Stimulated activated naive CD8-positive, alpha-beta T cell treated with anti-CD3 and anti-CD28 coated beads, Interleukin-15, Interleukin-2, amounts not matched to agents 100 ng/mL and 50 ng/mL, for 24 hours (primary cell): Measurements from ENCODE around the gene PHTF1.
"Not testable (repeated sequence)": the region's sequence is repeated elsewhere in the genome, so short reads cannot be mapped to it uniquely, and the experiment has no call there.

ENCODE experiments used
- H3K27ac Mint-ChIP-seq: one replicate; pipeline ENCODE4 v1.8.0; 2021; ENCODE audit warnings: mild to moderate bottlenecking, mixed read lengths
- H3K27me3 Mint-ChIP-seq: one replicate; pipeline ENCODE4 v1.8.0; 2021; ENCODE audit warnings: mixed read lengths
- H3K36me3 Mint-ChIP-seq: one replicate; pipeline ENCODE4 v1.8.0; 2021; ENCODE audit warnings: low read depth, mixed read lengths
- H3K4me1 Mint-ChIP-seq: one replicate; pipeline ENCODE4 v1.8.0; 2021; ENCODE audit warnings: low read depth, mixed read lengths
- H3K4me3 Mint-ChIP-seq: one replicate; pipeline ENCODE4 v1.8.0; 2021; ENCODE audit warnings: mild to moderate bottlenecking, mixed read lengths
- H3K9me3 Mint-ChIP-seq: one replicate; pipeline ENCODE4 v1.8.0; 2021; ENCODE audit warnings: mixed read lengths

PHTF1 gene

DNA sequence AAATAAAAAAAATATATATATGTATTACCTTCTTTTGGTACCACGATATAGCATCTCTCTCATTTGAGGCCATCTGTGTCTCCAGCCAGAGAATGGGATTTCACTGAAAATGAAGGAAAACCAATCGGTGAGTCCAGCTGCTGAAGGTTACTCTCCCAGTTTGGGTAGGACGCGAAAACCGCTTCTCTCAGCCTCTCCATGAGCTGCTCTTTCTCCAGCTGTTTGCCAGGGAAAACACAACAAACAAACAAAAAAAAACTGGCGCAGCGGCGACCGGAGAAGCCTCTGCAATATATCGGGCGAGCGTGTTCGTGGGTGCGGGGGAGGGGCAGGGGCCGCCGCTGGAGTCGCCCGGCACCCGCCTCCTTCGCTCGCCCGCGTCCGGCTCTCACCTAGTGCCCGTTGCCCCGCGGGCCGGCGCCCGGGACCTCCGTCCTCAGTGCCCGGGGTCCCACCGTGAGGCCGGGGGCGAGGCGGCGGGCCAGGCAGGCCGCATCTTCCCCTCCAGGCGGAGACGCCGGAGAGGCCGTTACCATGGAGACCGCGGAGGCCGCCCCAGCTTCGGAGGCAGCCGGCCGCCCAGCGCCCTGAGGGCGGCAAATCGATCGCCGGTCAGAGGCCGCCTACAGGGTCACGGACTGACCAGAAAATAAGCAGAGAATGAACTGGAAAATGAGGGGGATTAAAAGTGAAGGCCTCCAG is 504 bp downstream of the PHTF1 start:
- Mint-ChIP-seq H3K27me3 (no peaks in the 10 kb centered on the region), H3K4me3 (peak overlapping the region; percentile 92), H3K4me1 (peaks cover 29% of the 10 kb centered on the region), H3K27ac (peak overlapping the region; percentile 98), H3K9me3 (no peaks in the 10 kb centered on the region), H3K36me3 (peaks cover 37% of the 10 kb centered on the region)

- H3K36me3 Mint-ChIP-seq, result peaks cover 30% of the 10 kb centered on the region
- H3K27ac Mint-ChIP-seq, result no peak overlapping the region
- no peaks in the 10 kb centered on the region for H3K9me3 Mint-ChIP-seq
- H3K4me1 Mint-ChIP-seq, result peaks cover 34% of the 10 kb centered on the region
- no peaks in the 10 kb centered on the region for H3K27me3 Mint-ChIP-seq
- H3K4me3 Mint-ChIP-seq, result no peak overlapping the region
Measured at GRCh38 chr1:113756461-113756860, 2.8 kb downstream of the PHTF1 start.

- Mint-ChIP-seq H3K4me1 (peaks cover 28% of the 10 kb centered on the region), H3K36me3 (peaks cover 30% of the 10 kb centered on the region)
- not testable (repeated sequence) for H3K27me3 Mint-ChIP-seq, H3K27ac Mint-ChIP-seq, H3K4me3 Mint-ChIP-seq, H3K9me3 Mint-ChIP-seq
Measured at GRCh38 chr1:113753333-113753732, 6.0 kb downstream of the PHTF1 start.

- Mint-ChIP-seq H3K27me3 (no peaks in the 10 kb centered on the region), H3K4me1 (peaks cover 18% of the 10 kb centered on the region), H3K27ac (no peak overlapping the region), H3K36me3 (peaks cover 20% of the 10 kb centered on the region), H3K9me3 (no peaks in the 10 kb centered on the region), H3K4me3 (no peak overlapping the region)
Measured at GRCh38 chr1:113751516-113751915, 7.8 kb downstream of the PHTF1 start.

- Mint-ChIP-seq H3K36me3 (peaks cover 16% of the 10 kb centered on the region), H3K4me1 (peaks cover 14% of the 10 kb centered on the region), H3K9me3 (no peaks in the 10 kb centered on the region), H3K27ac (no peak overlapping the region), H3K27me3 (no peaks in the 10 kb centered on the region), H3K4me3 (no peak overlapping the region)
Measured at GRCh38 chr1:113751114-113751513, 8.2 kb downstream of the PHTF1 start.

GRCh38 chr1:113749402-113749801 is 9.9 kb downstream of the PHTF1 start:
- Mint-ChIP-seq H3K9me3 (no peaks in the 10 kb centered on the region), H3K27me3 (no peaks in the 10 kb centered on the region), H3K4me3 (no peak overlapping the region), H3K36me3 (peaks cover 7% of the 10 kb centered on the region), H3K4me1 (peaks cover 7% of the 10 kb centered on the region), H3K27ac (no peak overlapping the region)

GRCh38 chr1:113747376-113747775 is 11.9 kb downstream of the PHTF1 start:
- no peaks in the 10 kb centered on the region for H3K36me3 Mint-ChIP-seq
- H3K27me3 Mint-ChIP-seq, result no peaks in the 10 kb centered on the region
- no peak overlapping the region for H3K4me3 Mint-ChIP-seq
- no peak overlapping the region for H3K27ac Mint-ChIP-seq
- peaks cover 7% of the 10 kb centered on the region for H3K4me1 Mint-ChIP-seq
- H3K9me3 Mint-ChIP-seq, result no peaks in the 10 kb centered on the region

DNA sequence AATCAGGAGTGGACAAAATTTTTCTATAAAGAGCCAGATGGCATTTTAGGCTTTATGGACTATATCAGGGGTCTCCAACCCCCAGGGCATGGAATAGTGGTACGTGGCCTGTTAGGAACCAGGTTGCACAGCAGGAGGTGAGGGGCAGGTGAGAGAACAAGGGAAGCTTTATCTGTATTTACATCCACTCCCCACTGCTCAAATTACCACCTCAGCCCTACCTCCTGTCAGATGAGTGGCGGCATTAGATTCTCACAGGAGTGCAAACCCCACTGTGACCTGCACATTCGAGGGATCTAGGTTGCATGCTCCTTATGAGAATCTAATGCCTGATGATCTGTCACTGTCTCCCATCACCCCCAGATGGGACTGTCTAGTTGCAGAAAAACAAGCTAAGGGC is 13.9 kb downstream of the PHTF1 start:
- no peaks in the 10 kb centered on the region for H3K27me3 Mint-ChIP-seq
- H3K36me3 Mint-ChIP-seq, result peaks cover 7% of the 10 kb centered on the region
- H3K4me1 Mint-ChIP-seq, result no peaks in the 10 kb centered on the region
- no peak overlapping the region for H3K27ac Mint-ChIP-seq
- no peaks in the 10 kb centered on the region for H3K9me3 Mint-ChIP-seq
- no peak overlapping the region for H3K4me3 Mint-ChIP-seq

DNA sequence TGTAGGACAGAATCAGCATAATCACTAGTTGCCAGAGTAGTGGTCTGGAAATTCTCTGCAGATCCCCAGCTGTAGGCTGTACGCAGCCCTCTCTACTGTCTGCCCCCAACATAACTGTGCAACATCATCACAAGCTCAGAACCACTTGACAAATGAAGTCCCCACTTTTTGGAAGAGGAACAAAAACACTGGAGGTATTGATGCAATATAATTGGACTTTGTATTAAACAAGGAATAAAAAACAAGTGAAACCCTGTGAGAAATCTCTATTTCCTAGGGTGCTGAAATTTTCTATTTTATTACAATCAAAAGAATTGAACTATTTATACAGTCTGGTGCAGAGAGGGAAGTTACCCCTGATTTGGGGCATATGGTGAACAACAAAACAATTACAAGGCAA is 15.2 kb downstream of the PHTF1 start:
- peaks cover 7% of the 10 kb centered on the region for H3K36me3 Mint-ChIP-seq
- no peak overlapping the region for H3K27ac Mint-ChIP-seq
- no peak overlapping the region for H3K4me3 Mint-ChIP-seq
- no peaks in the 10 kb centered on the region for H3K9me3 Mint-ChIP-seq
- H3K4me1 Mint-ChIP-seq, result no peaks in the 10 kb centered on the region
- H3K27me3 Mint-ChIP-seq, result no peaks in the 10 kb centered on the region

GRCh38 chr1:113742515-113742914 is 16.8 kb downstream of the PHTF1 start:
- no peak overlapping the region for H3K27ac Mint-ChIP-seq
- no peaks in the 10 kb centered on the region for H3K27me3 Mint-ChIP-seq
- no peaks in the 10 kb centered on the region for H3K4me1 Mint-ChIP-seq
- H3K4me3 Mint-ChIP-seq, result no peak overlapping the region
- H3K9me3 Mint-ChIP-seq, result no peaks in the 10 kb centered on the region
- H3K36me3 Mint-ChIP-seq, result peaks cover 7% of the 10 kb centered on the region

DNA sequence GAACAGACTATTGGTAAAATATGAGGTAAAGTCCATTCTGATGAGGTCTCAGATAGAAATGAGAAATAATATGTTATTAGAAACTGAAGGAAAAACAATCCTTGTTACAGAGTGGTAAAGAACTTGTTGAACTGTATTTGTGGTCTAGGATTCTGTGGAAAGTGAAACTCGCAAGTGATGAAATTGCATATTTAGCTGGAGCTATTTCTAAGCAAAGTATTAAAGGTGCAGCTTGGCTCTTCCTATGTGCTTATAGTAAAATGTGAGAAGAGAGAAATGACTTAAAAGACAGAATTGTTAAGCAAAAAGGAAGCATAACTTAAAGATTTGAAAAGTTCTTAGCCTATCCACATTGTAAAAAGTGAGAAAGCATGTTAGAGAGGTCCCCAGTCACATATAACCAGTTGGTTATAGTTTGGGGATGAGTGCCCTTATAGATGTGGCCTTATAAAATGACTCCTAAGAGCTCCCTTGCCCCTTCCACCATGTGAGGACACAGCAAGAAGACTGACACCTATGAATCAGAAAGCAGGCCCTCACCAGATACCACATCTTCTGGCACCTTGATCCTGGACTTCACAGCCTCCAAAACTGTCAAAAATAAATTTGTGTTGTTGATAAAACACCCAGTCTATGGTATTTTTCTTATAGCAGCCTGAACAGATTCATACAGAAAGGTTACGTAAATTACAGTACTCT is 24.8 kb downstream of the PHTF1 start:
- Mint-ChIP-seq H3K36me3 (peaks cover 34% of the 10 kb centered on the region), H3K4me1 (peaks cover 7% of the 10 kb centered on the region), H3K27ac (no peak overlapping the region), H3K27me3 (no peaks in the 10 kb centered on the region), H3K4me3 (no peak overlapping the region), H3K9me3 (no peaks in the 10 kb centered on the region)

DNA sequence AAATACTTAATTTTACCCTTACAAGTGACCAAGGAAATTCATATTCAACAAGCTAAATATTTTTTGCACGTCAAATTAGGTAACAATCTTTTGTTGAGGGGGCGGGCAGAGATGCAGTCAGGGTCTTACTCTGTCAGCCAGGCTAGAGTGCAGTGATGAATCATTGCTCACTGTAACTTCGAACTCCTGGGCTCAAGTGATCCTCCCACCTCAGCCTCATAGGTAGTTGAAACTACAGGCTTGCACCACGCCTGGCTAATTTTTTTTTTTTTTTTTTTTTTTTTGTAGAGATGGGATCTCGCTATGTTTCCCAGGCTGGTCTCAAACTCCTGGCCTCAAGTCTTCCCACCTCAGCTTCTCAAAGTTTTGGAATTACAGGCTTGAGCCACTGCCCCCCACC is 26.5 kb downstream of the PHTF1 start:
- no peak overlapping the region for H3K27ac Mint-ChIP-seq
- H3K36me3 Mint-ChIP-seq, result peaks cover 43% of the 10 kb centered on the region
- H3K4me3 Mint-ChIP-seq, result no peak overlapping the region
- H3K9me3 Mint-ChIP-seq, result no peaks in the 10 kb centered on the region
- peaks cover 7% of the 10 kb centered on the region for H3K4me1 Mint-ChIP-seq
- H3K27me3 Mint-ChIP-seq, result no peaks in the 10 kb centered on the region

GRCh38 chr1:113721010-113721409 is 38.3 kb downstream of the PHTF1 start:
- Mint-ChIP-seq H3K36me3 (peaks cover 77% of the 10 kb centered on the region), H3K4me3 (no peak overlapping the region)

DNA sequence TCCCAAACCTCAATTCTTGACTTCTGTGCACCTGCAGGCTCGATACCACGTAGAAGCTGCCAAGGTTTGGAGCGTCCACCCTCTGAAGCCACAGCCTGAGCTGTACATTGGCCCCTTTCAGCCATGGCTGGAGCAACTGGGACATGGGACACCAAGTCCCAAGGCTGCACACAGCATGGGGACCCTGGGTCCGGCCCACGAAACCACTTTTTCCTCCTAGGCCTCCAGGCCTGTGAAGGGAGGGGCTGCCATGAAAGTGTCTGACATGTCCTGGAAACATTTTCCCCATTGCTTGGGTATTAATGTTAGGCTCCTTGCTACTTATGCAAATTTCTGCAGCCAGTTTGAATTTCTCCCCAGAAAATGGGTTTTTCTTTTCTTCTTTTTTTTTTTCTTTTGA is 40.7 kb downstream of the PHTF1 start:
- H3K27ac Mint-ChIP-seq, H3K27me3 Mint-ChIP-seq, H3K4me1 Mint-ChIP-seq, H3K4me3 Mint-ChIP-seq: not testable (repeated sequence)
- peaks cover 14% of the 10 kb centered on the region for H3K9me3 Mint-ChIP-seq
- H3K36me3 Mint-ChIP-seq, result peaks cover 73% of the 10 kb centered on the region

More at GRCh38 chr1:113721010-113721409, 38.3 kb downstream of the PHTF1 start:
- no peaks in the 10 kb centered on the region for H3K4me1 Mint-ChIP-seq
- H3K9me3 Mint-ChIP-seq, result peaks cover 14% of the 10 kb centered on the region
- no peak overlapping the region for H3K27ac Mint-ChIP-seq
- no peaks in the 10 kb centered on the region for H3K27me3 Mint-ChIP-seq

DNA sequence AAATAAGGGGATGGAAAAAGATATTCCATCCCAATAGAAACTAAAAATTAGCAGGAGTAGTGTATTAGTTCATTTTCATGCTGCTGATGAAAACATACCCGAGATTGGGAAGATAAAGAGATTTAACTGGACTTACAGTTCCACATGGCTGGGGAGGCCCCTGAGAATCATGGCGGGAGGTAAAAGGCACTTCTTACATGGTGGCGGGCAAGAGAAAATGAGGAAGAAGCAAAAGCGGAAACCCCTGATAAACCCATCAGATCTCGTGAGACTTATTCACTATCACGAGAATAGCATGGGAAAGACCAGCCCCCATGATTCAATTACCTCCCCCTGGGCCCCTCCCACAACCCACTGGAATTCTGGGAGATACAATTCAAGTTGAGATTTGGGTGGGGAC is 41.8 kb downstream of the PHTF1 start:
- H3K4me1 Mint-ChIP-seq, H3K4me3 Mint-ChIP-seq, H3K27me3 Mint-ChIP-seq, H3K27ac Mint-ChIP-seq: not testable (repeated sequence)
- Mint-ChIP-seq H3K36me3 (peaks cover 75% of the 10 kb centered on the region), H3K9me3 (peaks cover 14% of the 10 kb centered on the region)
